Embryonic facial prominence (tissue), 1 donor: Measurements from ENCODE around the gene ZNF200.
"Not testable (repeated sequence)": the region's sequence is repeated elsewhere in the genome, so short reads cannot be mapped to it uniquely, and the experiment has no call there.

Source experiments
- DNase-seq: peaks from one replicate; pipeline ENCODE4 v3.0.0-alpha.2; 2016; ENCODE audit errors: extremely low spot score

Gene ZNF200

DNA sequence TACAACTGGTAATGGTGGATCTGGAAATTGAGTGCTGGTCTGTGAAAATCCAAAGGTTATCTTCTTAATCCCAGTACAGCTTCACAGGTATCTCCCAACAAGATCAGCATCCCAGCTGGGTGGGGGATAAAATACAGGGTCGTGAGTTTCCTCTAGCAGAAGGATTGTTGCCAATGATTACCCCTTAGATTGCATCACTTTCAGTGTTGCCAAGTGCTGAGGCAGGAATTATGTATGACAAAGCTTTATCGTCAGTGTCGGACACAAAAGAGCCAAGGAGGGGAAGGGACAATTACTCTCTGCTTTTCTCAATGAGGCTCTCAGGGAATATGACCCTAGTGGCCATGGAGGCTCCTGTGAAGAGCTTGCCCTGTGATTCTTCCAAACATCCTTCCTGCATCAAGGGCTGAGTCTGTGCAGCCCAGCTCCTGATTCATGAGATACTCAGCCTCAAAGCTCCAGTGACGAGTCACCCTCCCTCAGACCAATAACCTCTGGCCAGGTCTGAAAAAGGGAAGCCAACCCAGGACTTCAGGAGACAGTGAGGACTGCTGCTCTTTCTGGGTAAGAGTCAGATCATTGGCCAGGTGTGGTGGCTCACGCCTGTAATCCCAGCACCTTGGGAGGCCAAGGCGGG lies 31.9 kb downstream of the ZNF200 start:
- no peak for DNase-seq

DNA sequence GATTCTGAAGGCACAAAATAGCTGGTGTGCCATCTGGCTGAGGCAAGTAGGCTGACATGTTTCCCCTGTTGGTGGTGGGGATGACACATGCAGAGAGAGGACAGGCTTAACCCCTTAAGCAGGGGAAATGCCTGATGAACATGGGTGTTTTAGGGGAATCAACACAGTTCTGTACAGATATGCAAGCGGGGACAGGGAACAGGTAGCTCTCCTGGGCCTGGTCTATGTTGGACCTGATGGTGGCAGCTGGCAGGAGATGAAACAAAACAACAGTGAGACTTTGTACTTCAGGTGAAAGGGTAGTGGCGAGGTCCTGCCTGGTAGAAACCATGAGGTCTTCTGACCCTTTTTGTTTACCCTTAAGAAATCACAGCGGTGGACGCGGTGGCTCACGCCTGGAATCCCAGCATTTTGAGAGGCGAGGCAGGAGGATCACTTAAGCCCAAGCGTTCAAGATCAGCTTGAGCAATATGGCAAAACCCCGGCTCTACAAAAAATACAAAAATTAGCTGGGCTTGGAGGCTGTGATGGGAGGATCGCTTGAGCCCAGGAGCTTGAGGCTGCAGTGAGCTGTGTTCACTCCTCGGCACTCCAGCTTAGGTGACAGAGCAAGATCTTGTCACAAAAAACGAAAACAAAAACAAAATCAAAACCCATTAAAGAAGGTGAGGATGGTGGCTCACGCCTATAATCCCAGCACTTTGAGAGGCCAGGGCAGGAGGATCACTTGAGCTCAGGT lies 36.5 kb downstream of the ZNF200 start:
- no peak for DNase-seq

DNA sequence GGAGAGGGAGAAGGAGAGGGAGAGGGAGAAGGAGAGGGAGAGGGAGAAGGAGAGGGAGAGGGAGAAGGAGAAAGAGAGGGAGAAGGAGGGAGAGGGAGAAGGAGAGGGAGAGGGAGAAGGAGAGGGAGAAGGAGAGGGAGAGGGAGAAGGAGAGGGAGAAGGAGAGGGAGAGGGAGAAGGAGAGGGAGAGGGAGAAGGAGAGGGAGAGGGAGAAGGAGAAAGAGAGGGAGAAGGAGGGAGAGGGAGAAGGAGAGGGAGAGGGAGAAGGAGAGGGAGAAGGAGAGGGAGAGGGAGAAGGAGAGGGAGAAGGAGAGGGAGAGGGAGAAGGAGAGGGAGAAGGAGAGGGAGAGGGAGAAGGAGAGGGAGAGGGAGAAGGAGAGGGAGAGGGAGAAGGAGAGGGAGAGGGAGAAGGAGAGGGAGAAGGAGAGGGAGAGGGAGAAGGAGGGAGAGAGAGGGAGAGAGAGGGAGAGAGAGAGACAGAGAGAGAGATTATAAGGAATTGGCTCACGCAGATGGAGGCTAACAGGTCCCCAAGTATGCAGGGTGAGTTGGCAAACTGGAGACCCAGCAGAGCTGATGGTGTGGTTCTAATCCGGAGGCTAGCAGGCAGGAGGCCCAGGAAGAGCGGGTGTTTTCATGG lies 37.1 kb downstream of the ZNF200 start:
- DNase-seq, result not testable (repeated sequence)

DNA sequence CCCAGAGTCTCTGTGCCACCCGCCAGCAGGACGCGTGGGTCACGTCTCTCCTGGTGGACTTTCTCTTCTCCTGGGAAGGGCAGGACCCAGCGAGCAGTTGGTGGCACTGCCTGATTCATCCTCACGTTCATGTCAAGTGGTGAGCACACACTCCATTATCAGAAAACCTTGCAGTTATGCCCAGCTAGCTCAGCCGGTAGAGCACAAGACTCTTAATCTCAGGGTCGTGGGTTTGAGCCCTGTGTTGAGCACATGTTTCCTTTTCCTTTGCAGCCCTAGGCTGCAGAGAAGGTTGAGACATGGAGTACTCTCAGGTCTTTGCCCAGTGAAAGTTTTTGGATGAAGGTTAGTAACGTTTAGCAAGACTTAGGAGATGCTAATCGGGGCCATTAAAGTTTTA lies 39.0 kb downstream of the ZNF200 start:
- DNase-seq, result no peak

DNA sequence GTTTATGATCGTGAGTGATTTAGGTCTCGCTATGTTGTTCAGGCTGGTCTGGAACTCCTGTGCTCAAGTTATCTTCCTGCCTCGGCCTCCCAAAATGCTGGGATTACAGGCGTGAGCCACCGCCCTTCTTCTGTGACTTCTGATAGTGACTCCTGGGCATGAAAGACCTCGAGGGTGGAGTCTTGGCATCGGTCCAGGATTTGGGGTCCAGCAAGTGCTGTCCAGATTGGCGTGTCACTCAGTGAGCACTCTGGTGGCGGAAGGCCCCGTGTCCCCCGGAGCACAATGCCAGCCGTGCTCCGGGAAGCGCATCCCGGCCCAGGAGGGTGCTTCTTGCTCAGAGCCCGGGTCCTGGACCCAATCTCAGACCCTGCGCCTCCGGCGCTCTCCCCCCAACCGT lies 40.2 kb downstream of the ZNF200 start:
- no peak for DNase-seq

DNA sequence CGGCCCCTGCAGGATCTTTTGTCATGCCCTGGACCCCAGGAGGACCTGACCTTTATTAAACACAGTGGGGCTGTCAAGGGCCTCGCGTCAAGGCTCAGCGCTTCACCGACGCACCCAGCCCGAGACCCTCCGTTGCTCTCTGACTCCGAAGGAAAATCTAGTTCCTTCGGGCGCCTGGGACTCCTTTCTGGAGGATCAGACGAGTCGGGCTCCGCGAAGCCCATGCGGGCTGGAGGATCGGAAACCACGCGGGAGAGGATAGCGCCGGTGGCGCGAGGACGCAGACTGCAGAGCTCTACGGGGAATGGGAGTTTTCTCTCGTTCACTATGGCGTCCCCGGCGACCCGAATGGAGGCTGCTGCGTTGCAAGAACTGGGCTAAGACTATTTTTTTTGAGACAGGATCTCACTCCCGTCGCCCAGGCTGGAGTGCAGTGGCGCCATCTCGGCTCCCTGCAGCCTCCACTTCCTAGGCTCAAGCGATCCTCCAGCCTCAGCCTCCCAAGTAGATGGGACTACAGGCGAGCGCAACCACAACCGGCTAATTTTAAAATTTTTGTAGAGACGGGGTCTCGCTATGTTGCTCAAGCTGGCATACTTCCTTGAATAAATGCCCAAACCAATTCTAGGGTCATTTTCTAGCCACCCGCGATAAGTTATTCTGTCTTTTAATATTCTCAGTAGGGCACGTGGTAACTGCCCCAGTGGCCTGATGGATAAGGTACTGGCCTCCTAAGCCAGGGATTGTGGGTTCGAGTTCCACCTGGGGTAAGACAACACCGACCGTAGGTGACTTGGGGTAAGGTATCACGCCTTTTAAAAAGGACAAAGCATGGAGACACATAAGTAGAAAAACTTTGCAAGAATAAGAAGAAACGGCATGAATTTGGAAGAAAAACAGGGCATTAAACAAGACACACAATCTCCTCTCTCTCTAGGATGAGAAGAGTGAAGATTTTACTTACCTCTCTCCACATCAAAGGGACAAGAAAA lies 41.4 kb downstream of the ZNF200 start:
- no peak for DNase-seq

DNA sequence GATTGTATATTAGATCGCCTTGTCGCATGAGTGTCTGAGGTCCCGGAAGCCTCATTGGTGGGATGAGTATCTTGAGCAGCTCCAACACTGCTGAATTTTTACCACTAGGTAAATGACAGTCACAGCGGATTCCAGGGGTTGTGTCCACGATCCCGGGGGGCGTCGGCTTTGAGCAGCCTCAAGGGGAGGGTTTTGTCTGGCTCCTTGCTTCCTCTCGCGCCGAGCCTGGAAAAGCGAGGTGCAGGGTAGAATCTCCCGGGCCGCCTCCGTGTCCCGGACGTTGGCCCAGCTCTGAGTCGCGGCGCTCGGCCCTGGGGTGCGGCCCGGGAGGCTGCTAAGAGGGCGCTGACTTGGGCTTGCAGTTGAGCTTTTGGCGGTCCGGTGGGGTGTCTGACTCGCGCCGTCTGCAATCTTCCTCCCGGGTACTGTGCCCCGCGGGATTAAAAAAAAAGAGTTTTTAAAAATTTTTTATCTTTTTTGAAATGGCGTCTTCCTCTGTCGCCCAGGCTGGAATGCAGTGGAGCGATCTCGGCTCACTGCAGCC lies 42.4 kb downstream of the ZNF200 start:
- DNase-seq, result no peak

DNA sequence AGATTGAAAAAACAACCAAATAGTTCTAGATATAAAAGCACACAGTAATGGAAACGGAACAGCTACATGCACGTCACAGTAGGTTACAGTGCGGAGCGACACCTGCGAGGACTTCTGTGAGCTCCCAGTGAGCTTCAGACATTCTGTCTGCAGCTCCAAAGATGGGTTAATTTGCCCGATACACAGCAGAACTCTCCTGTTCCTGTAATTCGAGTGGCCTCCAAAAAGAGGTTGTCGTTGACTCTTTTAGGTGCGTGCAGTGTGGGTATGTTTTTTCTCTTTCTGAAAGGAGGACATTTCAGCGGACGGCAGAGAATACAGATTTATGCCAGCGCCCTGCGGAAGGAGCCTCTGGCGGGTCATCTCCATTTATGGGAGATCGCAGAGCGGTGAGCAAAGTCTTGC lies 44.0 kb downstream of the ZNF200 start:
- DNase-seq, result no peak

DNA sequence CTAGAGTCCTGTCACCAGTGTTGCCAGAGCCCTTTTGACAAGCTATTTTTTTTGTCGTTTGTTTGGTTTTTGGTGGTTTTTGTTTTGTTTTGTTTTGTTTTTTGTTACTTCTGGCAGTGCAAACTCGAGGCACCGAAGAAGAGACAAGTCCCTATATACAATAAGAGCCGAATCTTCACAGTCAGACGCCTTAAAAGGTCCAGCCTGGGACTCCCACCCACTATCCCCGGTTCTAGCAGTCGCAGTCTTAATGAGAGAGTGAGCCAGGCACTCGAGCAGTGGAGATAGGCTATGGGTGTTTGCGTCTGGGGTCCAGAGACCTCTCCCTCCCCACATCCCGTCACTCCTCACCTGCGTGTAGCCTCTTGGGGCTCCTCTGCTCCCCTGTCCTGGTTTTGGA lies 45.1 kb downstream of the ZNF200 start:
- no peak for DNase-seq

DNA sequence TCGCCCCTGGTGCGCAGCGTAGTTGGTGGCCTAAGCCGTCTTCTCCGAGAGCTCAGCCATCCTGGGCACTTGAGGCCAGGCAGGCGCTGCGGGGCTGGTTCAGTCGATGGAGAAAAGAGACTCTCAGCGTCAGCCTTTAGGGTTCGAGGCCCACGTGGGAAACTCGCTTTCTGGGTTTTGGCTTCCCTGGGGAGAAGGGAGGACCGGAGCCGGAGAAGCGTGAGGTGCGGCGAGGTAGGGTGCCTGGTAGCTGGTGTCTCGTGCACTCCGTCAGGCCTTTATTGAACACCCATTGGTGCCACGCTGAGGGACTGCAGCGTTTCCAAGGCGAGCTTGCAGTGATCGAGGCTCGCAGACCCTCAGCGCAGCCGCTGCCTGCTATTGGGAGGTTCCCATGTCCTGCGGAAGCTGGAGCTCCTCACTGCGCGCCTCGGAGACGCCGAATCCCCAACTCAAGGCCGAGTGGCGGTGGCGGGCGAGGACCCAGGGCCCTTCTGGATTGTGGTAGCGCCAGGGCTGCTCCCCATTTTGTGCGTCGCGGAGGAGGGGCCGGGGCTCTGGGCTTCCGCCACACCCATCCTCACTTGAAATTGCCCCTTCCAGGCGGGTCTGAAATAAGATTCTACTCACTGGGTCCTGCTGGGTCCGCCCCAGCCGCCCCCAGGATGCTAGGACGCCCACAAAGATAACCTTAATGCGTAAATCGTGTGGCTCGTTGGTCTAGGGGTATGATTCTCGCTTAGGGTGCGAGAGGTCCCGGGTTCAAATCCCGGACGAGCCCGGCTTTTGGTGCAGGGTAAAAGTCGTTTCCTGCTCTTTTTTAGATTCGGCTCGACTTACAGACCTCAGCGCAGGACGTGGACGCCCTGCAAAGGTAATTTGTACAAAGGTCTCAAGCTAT lies 45.8 kb downstream of the ZNF200 start:
- no peak for DNase-seq

DNA sequence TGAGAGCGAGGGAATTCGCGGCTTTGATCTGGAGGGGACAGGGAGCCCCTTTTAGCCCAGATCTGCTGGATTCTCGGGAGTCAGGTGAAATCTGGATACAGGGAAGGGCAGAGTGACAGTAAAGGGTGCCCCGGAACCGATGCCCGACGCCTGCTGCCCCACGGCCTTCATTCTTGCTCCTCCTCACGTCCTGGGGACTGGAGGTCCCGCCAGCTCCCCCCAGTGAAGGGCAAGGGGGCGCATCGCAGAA lies 46.4 kb downstream of the ZNF200 start:
- no peak for DNase-seq

DNA sequence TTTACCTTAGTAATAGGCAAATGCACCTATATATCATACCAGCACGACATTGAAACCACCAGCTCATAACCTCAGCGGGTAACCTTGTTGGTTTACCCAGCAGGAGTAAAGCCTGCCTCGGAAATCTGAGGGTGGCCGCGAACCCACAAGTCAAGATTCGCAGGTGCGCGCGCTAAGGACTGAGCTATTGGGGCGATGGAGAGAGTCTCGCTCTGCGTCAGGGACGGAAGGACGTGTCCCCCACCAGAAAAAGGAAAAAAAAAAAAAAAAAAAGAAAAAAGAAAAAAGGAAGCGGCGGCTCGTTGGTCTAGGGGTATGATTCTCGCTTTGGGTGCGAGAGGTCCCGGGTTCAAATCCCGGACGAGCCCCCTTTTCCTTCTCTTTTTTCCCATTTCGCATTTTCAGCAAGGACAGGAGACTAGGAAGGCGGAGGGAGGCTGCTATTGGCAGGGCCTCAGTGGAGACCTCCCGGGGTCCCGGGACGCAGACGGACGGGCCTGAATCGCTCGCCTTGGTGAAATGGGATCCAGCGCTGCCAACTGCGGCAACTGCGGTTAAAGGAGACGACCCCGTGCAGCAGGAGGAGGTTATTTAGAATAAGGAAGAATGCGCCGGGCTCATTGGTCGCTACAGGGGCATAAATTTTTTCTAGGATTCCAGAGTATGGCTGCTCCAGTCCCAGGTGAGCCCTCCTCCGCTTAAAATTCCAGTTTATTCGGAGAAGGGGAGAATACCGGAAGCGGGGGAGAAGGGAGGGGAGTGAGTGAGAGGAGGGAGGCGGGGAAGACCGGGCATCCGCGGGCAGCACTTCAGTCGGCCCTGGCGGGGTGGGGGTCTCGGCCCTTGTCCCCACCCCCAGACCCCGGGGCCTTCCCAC lies 46.9 kb downstream of the ZNF200 start, which contains the start of gene OR1F1:
Gene OR1F1, plus strand, starts transcription at position 407 of the 877 bp plus-strand sequence.
- DNase-seq, result no peak

DNA sequence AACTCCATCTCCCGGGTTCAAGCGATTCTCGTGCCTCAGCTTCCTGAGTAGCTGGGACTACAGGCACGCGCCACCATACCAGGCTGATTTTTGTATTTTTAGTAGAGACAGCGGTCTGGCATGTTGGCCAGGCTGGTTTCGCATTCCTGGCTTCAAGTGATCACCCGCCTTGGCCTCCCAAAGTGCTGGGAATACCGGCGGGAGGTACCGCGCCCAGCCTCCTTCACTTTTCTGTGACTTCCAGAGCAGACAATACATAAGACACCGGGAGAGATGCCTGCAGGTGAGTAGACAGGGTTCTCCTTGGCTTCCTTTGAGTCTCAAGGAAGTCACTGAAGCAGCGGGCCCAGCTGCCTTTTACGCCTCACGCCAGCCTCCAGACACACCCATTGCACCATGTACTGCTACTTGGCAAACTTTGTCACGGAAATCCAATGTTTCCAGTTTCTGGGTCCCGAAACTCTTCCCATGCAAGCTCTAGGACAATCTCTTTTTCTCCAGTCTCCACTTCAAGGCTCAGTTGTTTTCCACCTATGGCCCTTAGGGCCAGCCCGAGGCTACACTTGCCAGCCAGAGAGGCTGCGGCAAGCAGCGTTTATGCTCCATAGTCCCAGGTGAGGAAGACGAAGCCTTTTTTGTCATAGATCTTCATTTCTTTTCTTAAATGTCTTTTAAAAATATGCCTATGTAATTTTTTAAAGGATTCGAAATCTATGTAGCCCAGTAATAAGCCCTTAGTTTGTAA lies 47.8 kb downstream of the ZNF200 start:
- DNase-seq, result no peak

DNA sequence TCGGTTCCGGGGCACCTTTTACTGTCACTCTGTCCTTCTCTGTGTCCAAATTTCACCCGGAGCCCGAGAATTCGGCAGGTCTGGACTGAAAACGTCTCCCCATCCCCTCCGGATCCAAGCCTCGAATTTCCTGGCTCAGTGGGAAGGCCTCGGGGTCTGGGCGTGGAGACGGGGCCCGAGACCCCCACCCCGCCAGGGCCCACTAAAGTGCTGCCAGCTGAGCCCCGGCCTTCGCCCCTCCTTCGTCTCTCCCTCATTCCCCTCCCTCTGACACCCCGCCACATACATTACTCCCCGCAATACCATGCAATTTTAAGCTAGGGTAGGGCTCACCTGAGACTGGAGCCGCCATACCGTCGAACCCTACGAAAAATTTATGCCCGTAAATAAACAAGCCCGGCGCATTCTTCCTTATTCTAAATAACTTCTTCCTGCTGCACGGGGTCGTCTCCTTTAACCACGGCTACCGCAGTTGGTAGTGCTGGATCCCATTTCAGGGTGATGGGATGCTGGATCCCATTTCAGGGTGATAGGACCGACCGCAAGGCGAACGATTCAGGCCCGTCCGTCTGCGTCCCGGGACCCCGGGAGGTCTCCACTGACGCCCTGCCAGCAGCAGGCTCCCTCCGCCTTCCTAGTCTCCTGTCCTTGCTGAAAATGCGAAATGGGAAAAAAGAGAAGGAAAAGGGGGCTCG lies 51.4 kb downstream of the ZNF200 start:
- DNase-seq, result no peak

DNA sequence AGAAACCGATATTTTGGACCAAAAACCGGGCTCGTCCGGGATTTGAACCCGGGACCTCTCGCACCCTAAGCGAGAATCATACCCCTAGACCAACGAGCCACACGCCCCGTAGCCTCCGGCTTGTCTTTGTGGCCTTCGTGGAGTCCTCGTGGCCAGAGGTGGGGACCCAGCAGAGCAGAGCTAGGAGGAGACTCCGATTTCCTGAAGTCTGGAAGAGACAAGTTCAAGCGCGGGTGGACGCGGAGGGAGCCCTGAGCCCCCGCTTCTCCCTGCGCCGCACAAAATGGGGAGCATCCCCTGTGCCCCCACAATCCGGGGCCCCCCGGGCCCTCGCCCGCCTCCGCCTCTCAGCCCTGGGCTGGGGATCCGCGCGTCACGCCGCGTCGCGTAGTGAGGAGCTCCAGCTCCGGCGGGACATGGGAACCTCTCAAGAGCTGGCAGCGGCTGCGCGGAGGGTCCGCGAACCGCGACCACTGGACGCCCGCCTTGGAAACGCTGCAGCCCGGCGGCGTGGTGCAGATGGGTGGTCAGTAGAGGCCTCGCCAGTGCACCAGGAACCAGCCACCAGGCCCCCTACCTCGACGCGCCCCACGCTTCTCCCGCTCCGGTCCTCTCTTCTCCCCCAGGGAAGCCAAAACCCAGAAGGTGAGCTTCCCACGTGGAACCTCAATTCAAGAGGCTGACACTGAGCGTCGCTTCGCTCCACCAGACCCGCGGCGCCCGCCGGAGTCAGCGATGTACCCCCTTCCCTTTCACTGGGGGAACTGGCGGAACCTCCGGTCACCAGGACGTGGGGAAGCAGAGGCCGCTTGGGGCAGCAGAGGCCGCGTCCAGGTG lies 52.1 kb downstream of the ZNF200 start:
- DNase-seq, result no peak

DNA sequence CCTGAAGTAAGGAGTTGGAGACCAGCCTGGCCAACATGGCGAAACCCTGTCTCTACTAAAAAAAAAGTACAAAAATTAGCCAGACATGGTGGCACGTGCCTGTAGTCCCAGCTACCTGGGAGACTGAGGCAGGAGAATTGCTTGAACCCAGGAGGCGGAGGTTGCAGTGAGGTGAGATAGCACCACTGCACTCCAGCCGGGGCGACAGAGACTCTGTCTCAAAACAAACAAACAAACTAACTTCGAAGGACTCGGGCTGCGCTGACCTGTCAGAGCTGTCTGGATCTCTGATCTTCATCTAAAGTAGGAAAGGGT lies 52.7 kb downstream of the ZNF200 start:
- not testable (repeated sequence) for DNase-seq

DNA sequence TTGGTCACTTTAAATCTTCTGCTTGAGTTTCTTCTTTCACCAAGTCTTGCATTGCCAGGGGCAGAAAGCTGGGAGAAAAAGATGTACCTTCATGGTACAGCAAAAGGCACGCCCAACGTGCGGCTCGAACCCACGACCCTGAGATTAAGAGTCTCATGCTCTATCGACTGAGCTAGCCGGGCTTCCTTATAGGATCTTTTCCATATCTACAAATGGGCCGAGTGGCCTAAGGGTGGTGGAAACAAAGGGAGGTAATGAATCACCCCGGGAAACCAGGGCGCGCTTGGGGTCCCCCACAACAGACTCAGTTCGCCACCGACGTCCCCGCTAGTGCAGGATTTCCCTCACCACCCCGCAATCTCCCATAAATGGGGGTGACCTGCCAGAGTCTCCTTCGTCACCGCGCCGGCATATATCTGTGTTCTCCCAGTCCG lies 54.5 kb downstream of the ZNF200 start:
- no peak for DNase-seq

DNA sequence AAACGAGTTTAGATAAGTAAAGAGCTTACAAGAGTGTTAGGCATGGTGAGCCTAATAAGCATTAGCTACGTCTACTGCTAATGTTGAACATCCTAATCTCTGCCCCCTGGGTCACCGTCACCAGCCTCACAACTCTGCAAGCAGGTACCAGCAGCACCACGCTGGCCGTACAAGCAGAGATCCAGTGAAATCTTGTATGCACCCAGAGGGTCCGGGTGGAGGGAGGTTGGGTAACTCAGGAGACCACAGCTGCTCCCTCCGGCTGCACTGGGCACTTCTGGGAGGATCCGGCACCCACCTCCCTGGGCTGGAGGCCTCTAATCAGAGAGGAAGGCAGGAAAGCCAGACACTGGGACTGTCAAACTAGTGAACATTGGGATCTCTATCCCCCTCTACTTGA lies 55.3 kb downstream of the ZNF200 start:
- DNase-seq, result no peak
